PC-3 (cell line): ENCODE measurements around the gene MYH7B. TPM values are rescaled to one million over a fixed set of nuclear protein-coding genes. Genes with fewer than 3 reads are reported as not detected.
A peak's percentile ranks its signal among the peaks of the same experiment; 100 is the strongest.

ENCODE experiments used
- ATAC-seq: fragments of 200-7000 bp; cut with Tn5 transposase; 2 replicates; pipeline ENCODE4 v1.9.1; 2020; ENCODE audit warnings: mild to moderate bottlenecking, moderate library complexity
- BruUV-seq: library from RNA; stranded (reverse); fragments of 400-500 nt; replicated peaks from 2 replicates; lab custom pipeline; 2021; lab: Mats Ljungman, UMichigan
- CTCF ChIA-PET: fragments of 300-600 bp; sonication (Branson Sonifier 250); formaldehyde crosslinking; loops from one replicate; lab custom pipeline; 2022; ENCODE audit warnings: antibody characterized with exemption; lab: Charles Lee
- POLR2A ChIA-PET: fragments of 300-600 bp; sonication (Branson Sonifier 250); formaldehyde crosslinking; loops from one replicate; lab custom pipeline; 2022; ENCODE audit warnings: antibody characterized with exemption; ENCODE audit not compliant: unreplicated experiment; lab: Charles Lee
- DNase-seq: peaks from one replicate; pipeline ENCODE4 v3.0.0-alpha.2; 2015
- H2AFZ ChIP-seq: fragments of 300-600 bp; sonication (generic); 2 replicates; pipeline ENCODE4 v1.6.0; 2016; ENCODE audit warnings: antibody characterized with exemption, low read length
- H3F3A ChIP-seq: fragments of 300-600 bp; sonication (generic); one replicate; pipeline ENCODE4 v1.6.0; 2017; ENCODE audit warnings: antibody characterized with exemption, low read length, control low read depth, mild to moderate bottlenecking; ENCODE audit not compliant: unreplicated experiment
- H3K27ac ChIP-seq: fragments of 300-600 bp; sonication (generic); 2 replicates; pipeline ENCODE4 v1.5.1; 2016; ENCODE audit warnings: mild to moderate bottlenecking, low read length
- H3K27me3 ChIP-seq: fragments of 300-600 bp; sonication (generic); 2 replicates; pipeline ENCODE4 v1.6.1; 2016; ENCODE audit warnings: low read length, mixed read lengths
- H3K36me3 ChIP-seq: fragments of 300-600 bp; sonication (generic); 2 replicates; pipeline ENCODE4 v1.6.1; 2016; ENCODE audit warnings: low read depth, mixed run types, low read length, mixed read lengths
- H3K4me1 ChIP-seq: fragments of 300-600 bp; sonication (generic); 2 replicates; pipeline ENCODE4 v1.5.1; 2016; ENCODE audit warnings: low read length; ENCODE audit not compliant: insufficient read depth
- H3K4me2 ChIP-seq: fragments of 300-600 bp; sonication (generic); 2 replicates; pipeline ENCODE4 v1.6.0; 2016; ENCODE audit warnings: low read length
- H3K4me3 ChIP-seq: fragments of 300-600 bp; sonication (generic); 2 replicates; pipeline ENCODE4 v1.5.1; 2016; ENCODE audit warnings: mild to moderate bottlenecking, low read length, mixed read lengths
- H3K79me2 ChIP-seq: fragments of 300-600 bp; sonication (generic); 2 replicates; pipeline ENCODE4 v1.6.1; 2017; ENCODE audit warnings: low read length, mixed read lengths
- H3K9ac ChIP-seq: fragments of 300-600 bp; sonication (generic); 2 replicates; pipeline ENCODE4 v1.6.0; 2016; ENCODE audit warnings: mild to moderate bottlenecking, low read length
- H3K9me2 ChIP-seq: fragments of 300-600 bp; sonication (generic); replicated peaks from 2 replicates; pipeline ENCODE4 v1.6.1; 2016; ENCODE audit warnings: mixed run types, low read length, mixed read lengths
- H3K9me3 ChIP-seq: fragments of 300-600 bp; sonication (generic); 2 replicates; pipeline ENCODE4 v1.6.1; 2016; ENCODE audit warnings: low read length, mixed read lengths
- H4K20me1 ChIP-seq: fragments of 300-600 bp; sonication (generic); 2 replicates; pipeline ENCODE4 v1.6.1; 2016; ENCODE audit warnings: low read length, mixed read lengths
- EZH2 ChIP-seq: fragments of 300-600 bp; sonication (generic); IDR thresholded peaks from one replicate; pipeline ENCODE4 v1.6.1; 2017; ENCODE audit warnings: antibody characterized with exemption, mild to moderate bottlenecking, low read length; ENCODE audit not compliant: unreplicated experiment
- EZH2phosphoT487 ChIP-seq: fragments of 300-600 bp; sonication (generic); IDR thresholded peaks from 2 replicates; pipeline ENCODE4 v1.6.1; 2018; ENCODE audit warnings: mild to moderate bottlenecking, antibody characterized with exemption, low read length, borderline replicate concordance
- intact Hi-C: fragments of 100-400 bp; cut with micrococcal nuclease; formaldehyde crosslinking; loops from 2 replicates; pipeline ENCODE4 v1.9.0; 2023
- total RNA-seq: library from RNA; depleted of rRNA; stranded (reverse); fragments of >200 nt; gene quantifications from 2 replicates; pipeline ENCODE4 v1.2.3, GENCODE V29; 2014
- TF ChIP-seq, protein P1 (sequence below): fragments of 300-600 bp; sonication (generic); conservative IDR thresholded peaks from 2 replicates; pipeline ENCODE4 v1.5.1; 2017; ENCODE audit warnings: antibody characterized with exemption, low read depth, mild to moderate bottlenecking, low read length

The MYH7B gene
- total RNA-seq, 1 experiment from 2014 or later, result 0.04 TPM

DNA sequence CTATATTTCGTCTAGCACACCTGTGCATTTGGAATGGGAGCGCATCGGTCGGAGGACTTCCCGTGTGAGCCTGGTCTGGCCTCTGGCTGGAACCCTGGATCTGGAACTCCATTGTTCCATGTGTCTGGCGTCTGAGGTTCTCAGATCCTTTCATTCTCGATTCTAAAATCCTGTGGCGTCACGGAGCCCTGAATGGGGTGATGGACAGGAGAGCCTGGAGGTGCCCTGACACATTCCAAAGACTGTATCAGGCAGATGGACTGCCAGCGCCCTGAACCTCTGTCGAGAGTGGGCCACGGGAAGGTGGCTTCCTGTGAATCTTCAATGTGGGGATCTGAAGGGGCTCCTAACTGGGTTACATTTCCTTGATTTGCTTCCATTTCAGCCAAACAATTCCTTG lies 20.6 kb downstream of the MYH7B start:
- H3F3A ChIP-seq, result no peaks in the 10 kb centered on the region
- no peaks in the 10 kb centered on the region for H3K79me2 ChIP-seq
- BruUV-seq, result no TSS peak
- no peak for ATAC-seq
- ChIA-PET POLR2A (interaction anchor here (0.6 kb wide), 1 partner anchor 9 kb away, joined by 4 read pairs; no protein-coding TSS in a partner anchor), CTCF (no interaction called here)
- no peaks in the 10 kb centered on the region for H3K9me2 ChIP-seq
- no peak for DNase-seq
- H3K4me3 ChIP-seq, result no peak overlapping the region
- no peak overlapping the region for H2AFZ ChIP-seq
- no peak overlapping the region for H3K9ac ChIP-seq
- no peaks in the 10 kb centered on the region for H4K20me1 ChIP-seq
- no peak overlapping the region for H3K27ac ChIP-seq
- H3K9me3 ChIP-seq, result no peaks in the 10 kb centered on the region
- no peaks in the 10 kb centered on the region for H3K27me3 ChIP-seq
- H3K4me2 ChIP-seq, result no peak overlapping the region
- intact Hi-C loops, result no loop called here
- no peaks in the 10 kb centered on the region for H3K36me3 ChIP-seq
- H3K4me1 ChIP-seq, result no peaks in the 10 kb centered on the region
- TF ChIP-seq EZH2, result no peak
- TF ChIP-seq EZH2phosphoT487, result no peak
- TF ChIP-seq, protein P1, sequence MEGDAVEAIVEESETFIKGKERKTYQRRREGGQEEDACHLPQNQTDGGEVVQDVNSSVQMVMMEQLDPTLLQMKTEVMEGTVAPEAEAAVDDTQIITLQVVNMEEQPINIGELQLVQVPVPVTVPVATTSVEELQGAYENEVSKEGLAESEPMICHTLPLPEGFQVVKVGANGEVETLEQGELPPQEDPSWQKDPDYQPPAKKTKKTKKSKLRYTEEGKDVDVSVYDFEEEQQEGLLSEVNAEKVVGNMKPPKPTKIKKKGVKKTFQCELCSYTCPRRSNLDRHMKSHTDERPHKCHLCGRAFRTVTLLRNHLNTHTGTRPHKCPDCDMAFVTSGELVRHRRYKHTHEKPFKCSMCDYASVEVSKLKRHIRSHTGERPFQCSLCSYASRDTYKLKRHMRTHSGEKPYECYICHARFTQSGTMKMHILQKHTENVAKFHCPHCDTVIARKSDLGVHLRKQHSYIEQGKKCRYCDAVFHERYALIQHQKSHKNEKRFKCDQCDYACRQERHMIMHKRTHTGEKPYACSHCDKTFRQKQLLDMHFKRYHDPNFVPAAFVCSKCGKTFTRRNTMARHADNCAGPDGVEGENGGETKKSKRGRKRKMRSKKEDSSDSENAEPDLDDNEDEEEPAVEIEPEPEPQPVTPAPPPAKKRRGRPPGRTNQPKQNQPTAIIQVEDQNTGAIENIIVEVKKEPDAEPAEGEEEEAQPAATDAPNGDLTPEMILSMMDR, result no peak

DNA sequence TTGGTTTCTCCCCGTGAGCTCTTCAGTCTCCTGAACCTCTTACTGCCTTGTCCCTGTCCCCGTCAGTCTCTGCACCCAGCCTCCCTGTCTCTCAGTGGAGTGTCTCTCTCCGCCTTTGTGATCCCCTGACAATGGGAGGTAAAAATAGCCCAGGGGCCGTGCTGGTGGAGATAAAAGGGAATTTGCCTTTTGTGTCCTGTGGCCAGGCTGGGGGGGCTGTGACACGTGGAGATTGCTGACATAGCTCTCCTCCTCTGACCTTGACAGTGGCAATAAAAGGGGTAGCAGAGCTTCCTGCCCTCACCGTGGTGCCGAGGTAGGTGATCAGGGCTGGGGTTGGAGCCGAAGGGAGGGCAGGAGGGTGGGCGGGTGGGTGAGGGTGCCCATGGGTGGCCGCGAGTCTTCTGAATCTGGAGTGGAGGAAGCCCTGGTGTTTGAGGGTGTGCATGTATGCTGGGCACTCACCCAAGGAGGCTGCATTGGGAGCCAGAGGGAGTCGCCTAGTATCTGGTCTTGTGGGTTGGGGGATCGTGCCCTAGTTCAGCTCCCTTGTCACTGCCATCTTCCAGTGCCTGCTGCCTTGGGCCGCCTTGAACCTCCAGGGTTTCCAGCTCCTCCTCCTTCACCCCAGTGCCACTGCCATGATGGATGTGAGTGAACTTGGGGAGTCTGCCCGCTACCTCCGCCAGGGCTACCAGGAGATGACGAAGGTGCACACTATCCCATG lies 21.9 kb downstream of the MYH7B start:
- intact Hi-C loops, result no loop called here
- no peak for ATAC-seq
- H3K27me3 ChIP-seq, result no peaks in the 10 kb centered on the region
- no peaks in the 10 kb centered on the region for H3K4me1 ChIP-seq
- H4K20me1 ChIP-seq, result no peaks in the 10 kb centered on the region
- POLR2A ChIA-PET, result no interaction called here
- no peaks in the 10 kb centered on the region for H3K36me3 ChIP-seq
- H3K79me2 ChIP-seq, result no peaks in the 10 kb centered on the region
- TF ChIP-seq, protein P1, result no peak
- TF ChIP-seq EZH2phosphoT487, result no peak
- TF ChIP-seq EZH2, result no peak
- no peak overlapping the region for H3K9ac ChIP-seq
- H3K9me3 ChIP-seq, result no peaks in the 10 kb centered on the region
- H2AFZ ChIP-seq, result no peak overlapping the region
- H3K4me2 ChIP-seq, result no peak overlapping the region
- no peaks in the 10 kb centered on the region for H3K9me2 ChIP-seq
- no peak overlapping the region for H3K4me3 ChIP-seq
- no peaks in the 10 kb centered on the region for H3F3A ChIP-seq
- no peak overlapping the region for H3K27ac ChIP-seq
- CTCF ChIA-PET, result no interaction called here
- DNase-seq, result no peak
- no TSS peak for BruUV-seq

DNA sequence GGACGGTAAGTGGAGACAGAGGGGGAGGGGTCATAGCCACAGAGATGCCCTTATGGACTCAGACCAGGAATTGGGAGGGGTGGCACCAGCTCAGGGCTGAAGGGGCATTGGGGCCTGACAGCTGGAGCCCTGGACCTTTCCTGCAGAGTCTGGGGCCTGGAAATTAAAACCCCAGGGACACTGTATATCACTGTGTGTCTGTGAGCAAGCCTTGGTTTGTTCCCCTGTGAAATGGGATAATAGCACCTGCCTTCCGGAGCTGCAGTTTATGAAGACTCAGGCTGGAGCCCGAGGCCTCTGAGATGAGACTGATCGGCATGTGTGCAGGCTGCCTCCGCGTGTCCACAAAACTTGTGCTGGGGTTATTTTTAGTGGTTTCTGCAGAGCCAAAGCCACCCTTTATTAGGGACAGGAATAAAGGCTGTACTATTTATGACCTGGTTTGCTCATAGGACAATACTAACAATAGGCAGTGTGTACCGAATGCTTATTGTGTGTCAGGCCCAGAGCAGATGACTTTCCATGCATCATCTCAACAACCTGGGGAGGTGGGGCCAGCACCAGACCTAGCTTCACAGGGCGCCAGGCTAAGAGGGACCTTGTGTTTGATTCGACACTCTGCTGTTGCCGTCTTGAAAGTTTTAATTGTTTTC lies 22.6 kb downstream of the MYH7B start:
- no peak overlapping the region for H3K4me3 ChIP-seq
- CTCF ChIA-PET, result no interaction called here
- H3K79me2 ChIP-seq, result no peaks in the 10 kb centered on the region
- no peaks in the 10 kb centered on the region for H3F3A ChIP-seq
- no peak overlapping the region for H2AFZ ChIP-seq
- H3K9ac ChIP-seq, result no peak overlapping the region
- BruUV-seq, result no TSS peak
- POLR2A ChIA-PET, result no interaction called here
- H3K36me3 ChIP-seq, result no peaks in the 10 kb centered on the region
- DNase-seq, result no peak
- H3K9me2 ChIP-seq, result no peaks in the 10 kb centered on the region
- intact Hi-C loops, result no loop called here
- no peaks in the 10 kb centered on the region for H4K20me1 ChIP-seq
- H3K27me3 ChIP-seq, result no peaks in the 10 kb centered on the region
- no peaks in the 10 kb centered on the region for H3K4me1 ChIP-seq
- H3K27ac ChIP-seq, result no peak overlapping the region
- ATAC-seq, result peak; percentile 29; the same call in 1 of the 2 replicates
- H3K4me2 ChIP-seq, result no peak overlapping the region
- no peak for TF ChIP-seq EZH2
- TF ChIP-seq, protein P1, result no peak
- no peak for TF ChIP-seq EZH2phosphoT487
- H3K9me3 ChIP-seq, result no peaks in the 10 kb centered on the region
